ENCODE measurements around the gene KLK4.

GRCh38 chr19:50859849-50860248 lies 51.3 kb downstream of the KLK4 start:
- no peak for TF ChIP-seq EZH2phosphoT487 (IDR thresholded peaks at IDR 0.05; ENCODE audit: low read depth, severe bottlenecking, unreplicated experiment)
- TF ChIP-seq, protein P1, sequence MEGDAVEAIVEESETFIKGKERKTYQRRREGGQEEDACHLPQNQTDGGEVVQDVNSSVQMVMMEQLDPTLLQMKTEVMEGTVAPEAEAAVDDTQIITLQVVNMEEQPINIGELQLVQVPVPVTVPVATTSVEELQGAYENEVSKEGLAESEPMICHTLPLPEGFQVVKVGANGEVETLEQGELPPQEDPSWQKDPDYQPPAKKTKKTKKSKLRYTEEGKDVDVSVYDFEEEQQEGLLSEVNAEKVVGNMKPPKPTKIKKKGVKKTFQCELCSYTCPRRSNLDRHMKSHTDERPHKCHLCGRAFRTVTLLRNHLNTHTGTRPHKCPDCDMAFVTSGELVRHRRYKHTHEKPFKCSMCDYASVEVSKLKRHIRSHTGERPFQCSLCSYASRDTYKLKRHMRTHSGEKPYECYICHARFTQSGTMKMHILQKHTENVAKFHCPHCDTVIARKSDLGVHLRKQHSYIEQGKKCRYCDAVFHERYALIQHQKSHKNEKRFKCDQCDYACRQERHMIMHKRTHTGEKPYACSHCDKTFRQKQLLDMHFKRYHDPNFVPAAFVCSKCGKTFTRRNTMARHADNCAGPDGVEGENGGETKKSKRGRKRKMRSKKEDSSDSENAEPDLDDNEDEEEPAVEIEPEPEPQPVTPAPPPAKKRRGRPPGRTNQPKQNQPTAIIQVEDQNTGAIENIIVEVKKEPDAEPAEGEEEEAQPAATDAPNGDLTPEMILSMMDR (IDR thresholded peaks at IDR 0.05; ENCODE audit: poor library complexity), result no peak

All from hepatocyte (in vitro differentiated cells).